NB4 (cell line): Measurements from ENCODE around the gene TEF.

Experiments used
- MAX ChIP-seq: IDR thresholded peaks from 2 replicates; pipeline ENCODE4 v1.6.1; 2011; ENCODE audit warnings: low read depth, low read length
- POLR2A ChIP-seq: IDR thresholded peaks from 2 replicates; pipeline ENCODE4 v1.6.1; 2011; ENCODE audit warnings: mild to moderate bottlenecking; ENCODE audit not compliant: insufficient read length; ENCODE audit errors: extremely low read depth
- TF ChIP-seq, protein P1 (sequence below): IDR thresholded peaks from one replicate; pipeline ENCODE4 v1.5.1; 2012; ENCODE audit warnings: low read depth, low read length

- TF ChIP-seq MAX (no peak), POLR2A (no peak)
- TF ChIP-seq, protein P1, sequence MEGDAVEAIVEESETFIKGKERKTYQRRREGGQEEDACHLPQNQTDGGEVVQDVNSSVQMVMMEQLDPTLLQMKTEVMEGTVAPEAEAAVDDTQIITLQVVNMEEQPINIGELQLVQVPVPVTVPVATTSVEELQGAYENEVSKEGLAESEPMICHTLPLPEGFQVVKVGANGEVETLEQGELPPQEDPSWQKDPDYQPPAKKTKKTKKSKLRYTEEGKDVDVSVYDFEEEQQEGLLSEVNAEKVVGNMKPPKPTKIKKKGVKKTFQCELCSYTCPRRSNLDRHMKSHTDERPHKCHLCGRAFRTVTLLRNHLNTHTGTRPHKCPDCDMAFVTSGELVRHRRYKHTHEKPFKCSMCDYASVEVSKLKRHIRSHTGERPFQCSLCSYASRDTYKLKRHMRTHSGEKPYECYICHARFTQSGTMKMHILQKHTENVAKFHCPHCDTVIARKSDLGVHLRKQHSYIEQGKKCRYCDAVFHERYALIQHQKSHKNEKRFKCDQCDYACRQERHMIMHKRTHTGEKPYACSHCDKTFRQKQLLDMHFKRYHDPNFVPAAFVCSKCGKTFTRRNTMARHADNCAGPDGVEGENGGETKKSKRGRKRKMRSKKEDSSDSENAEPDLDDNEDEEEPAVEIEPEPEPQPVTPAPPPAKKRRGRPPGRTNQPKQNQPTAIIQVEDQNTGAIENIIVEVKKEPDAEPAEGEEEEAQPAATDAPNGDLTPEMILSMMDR: no peak
Measured at GRCh38 chr22:41446057-41446501, 64.3 kb downstream of the TEF start.
